ENCODE results near the gene SRSF9.
A peak's percentile ranks its signal among the peaks of the same experiment; 100 is the strongest.
"Not testable (repeated sequence)": the region's sequence is repeated elsewhere in the genome, so short reads cannot be mapped to it uniquely, and the experiment has no call there.

SRSF9 gene, protein sequence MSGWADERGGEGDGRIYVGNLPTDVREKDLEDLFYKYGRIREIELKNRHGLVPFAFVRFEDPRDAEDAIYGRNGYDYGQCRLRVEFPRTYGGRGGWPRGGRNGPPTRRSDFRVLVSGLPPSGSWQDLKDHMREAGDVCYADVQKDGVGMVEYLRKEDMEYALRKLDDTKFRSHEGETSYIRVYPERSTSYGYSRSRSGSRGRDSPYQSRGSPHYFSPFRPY

GRCh38 chr12:120469450-120470149 is at the start of gene SRSF9:
Gene SRSF9, minus strand, starts transcription at chr12:120469748. Its CDS starts 139 bp downstream, at chr12:120469609.
- DNase-seq (ENCODE audit: low spot score): peak; percentile 99

GRCh38 chr12:120519324-120519723 is 49.8 kb upstream of the SRSF9 start:
- DNase-seq (ENCODE audit: low spot score): not testable (repeated sequence)

- no peak for DNase-seq (ENCODE audit: low spot score)
Measured at GRCh38 chr12:120515496-120515895, 45.9 kb upstream of the SRSF9 start.

GRCh38 chr12:120514002-120514401 is 44.5 kb upstream of the SRSF9 start:
- DNase-seq (ENCODE audit: low spot score): no peak

GRCh38 chr12:120508537-120508936 is 39.0 kb upstream of the SRSF9 start:
- DNase-seq (ENCODE audit: low spot score): no peak

GRCh38 chr12:120504587-120504986 is 35.0 kb upstream of the SRSF9 start:
- DNase-seq (ENCODE audit: low spot score): no peak

GRCh38 chr12:120500581-120500980 is 31.0 kb upstream of the SRSF9 start:
- DNase-seq (ENCODE audit: low spot score): peak; percentile 17

DNA sequence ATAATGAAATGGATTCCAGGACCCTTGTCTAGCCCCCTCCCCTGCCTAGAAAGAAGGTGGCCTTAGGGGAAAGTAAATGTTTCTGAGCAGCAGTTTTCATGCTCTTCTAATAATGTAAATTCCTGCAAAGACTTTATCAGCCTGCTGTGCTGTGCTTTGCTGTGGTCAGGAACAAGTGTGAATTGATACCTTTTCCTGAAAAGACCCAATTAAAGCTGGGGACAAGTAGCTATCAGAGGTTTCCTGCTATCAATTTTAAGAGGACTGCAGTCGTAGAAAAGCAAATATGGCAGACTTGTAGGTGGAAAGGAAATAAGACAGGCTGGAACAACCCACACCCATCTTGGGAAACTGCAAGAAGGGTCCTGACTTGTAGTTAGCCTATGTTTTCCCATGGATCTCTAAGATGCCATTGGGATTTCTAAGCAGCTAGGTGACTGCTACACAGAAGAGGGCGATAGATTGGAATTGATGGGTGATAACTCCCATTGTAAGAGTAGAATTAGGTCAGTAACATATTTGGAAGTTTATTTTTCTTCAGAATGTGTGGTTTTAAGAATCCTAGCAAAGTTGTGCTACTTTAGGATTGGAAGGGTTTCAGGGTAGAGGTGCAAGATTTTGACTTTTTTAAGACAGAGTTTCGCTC is 29.4 kb upstream of the SRSF9 start:
- DNase-seq (ENCODE audit: low spot score): no peak

- peak; percentile 36 for DNase-seq (ENCODE audit: low spot score)
Measured at GRCh38 chr12:120497524-120498150, 28.1 kb upstream of the SRSF9 start.

GRCh38 chr12:120496413-120497340 is 27.1 kb upstream of the SRSF9 start:
- peak; percentile 73 for DNase-seq (ENCODE audit: low spot score)

GRCh38 chr12:120495731-120496412 is 26.3 kb upstream of the SRSF9 start, which contains the start of gene DYNLL1:
Gene DYNLL1, plus strand, starts transcription at chr12:120496113. Its CDS starts 309 bp downstream, at chr12:120496422.
- peak; percentile 99 for DNase-seq (ENCODE audit: low spot score)

GRCh38 chr12:120495186-120495730 is 25.7 kb upstream of the SRSF9 start:
- peak; percentile 17 for DNase-seq (ENCODE audit: low spot score)

DNA sequence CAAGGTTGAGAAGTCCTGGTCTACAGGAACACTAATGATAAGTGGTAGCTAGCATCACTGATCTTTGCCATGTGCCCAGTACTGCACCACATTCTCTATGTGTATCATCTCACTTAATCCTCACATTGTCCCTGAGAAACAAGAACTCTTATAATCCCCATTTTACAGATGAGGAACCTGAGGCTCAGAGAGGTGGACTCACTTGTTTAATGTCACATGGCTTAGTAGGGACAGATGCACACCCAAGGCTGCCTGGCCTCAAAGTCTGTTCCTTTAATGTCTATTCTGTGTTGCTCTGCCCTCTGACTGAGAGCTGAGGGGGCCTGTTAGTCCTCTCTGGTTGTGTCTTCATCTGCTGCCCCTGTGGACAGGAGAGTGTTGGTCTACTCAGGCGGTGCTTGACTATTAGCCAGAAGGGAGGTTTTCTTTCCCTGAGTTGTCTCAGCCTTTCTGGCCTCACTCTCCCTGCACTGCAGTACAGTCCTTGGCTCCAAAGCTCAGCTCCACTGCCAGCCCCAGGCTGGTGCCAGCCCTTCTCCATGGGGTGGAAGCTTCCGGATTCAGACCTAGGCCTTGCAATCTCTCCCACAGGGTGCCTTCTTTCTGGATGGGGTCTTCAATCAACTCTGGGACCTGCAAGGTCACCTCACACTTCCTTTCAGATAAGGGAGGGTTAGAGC is 21.4 kb upstream of the SRSF9 start:
- no peak for DNase-seq (ENCODE audit: low spot score)

DNA sequence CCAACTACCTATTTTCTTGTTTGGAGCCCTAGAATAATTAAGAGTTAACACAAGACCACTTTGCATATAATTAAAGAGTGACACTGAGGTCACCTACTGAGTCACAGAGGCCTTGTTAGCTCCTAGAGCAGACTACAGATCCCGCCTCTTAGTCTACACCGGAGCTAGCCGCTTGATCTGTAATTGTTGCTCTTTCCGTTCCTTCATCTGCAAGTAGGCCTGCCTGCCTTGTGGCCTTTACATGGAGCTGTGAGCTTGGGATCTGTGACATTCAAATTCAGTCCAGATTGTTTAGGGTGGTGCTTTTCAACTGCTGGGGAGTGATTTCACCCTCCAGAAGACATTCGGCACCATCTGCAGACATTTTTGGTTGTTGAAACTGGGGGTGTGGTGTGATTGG is 20.8 kb upstream of the SRSF9 start:
- DNase-seq (ENCODE audit: low spot score): no peak

DNA sequence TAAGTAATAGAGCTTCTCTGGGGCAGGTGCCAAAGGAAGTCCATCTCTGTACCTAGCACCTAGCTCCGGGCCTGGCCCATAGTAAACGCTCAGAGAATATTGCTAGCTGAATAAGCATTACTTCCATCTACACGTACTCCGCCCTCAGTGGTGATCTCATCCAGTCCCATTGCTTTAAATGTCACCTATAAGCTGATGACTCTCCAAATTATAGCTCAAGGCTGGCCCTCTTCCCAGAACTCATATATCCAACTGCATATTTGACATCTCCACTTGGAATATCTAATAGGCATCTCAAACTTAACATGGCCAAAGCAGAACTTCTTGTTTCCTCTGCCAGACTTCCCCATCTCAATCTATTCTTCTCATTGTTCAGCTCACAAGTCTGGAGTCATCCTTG is 19.5 kb upstream of the SRSF9 start:
- no peak for DNase-seq (ENCODE audit: low spot score)

- DNase-seq (ENCODE audit: low spot score): no peak
Measured at GRCh38 chr12:120488057-120488640, 18.6 kb upstream of the SRSF9 start.

- not testable (repeated sequence) for DNase-seq (ENCODE audit: low spot score)
Measured at GRCh38 chr12:120487552-120487951, 18.0 kb upstream of the SRSF9 start.

- no peak for DNase-seq (ENCODE audit: low spot score)
Measured at GRCh38 chr12:120485961-120486881, 16.7 kb upstream of the SRSF9 start.

- no peak for DNase-seq (ENCODE audit: low spot score)
Measured at GRCh38 chr12:120483621-120484020, 14.1 kb upstream of the SRSF9 start.
